ENCODE data around the gene SNX30.

SNX30 gene

DNA sequence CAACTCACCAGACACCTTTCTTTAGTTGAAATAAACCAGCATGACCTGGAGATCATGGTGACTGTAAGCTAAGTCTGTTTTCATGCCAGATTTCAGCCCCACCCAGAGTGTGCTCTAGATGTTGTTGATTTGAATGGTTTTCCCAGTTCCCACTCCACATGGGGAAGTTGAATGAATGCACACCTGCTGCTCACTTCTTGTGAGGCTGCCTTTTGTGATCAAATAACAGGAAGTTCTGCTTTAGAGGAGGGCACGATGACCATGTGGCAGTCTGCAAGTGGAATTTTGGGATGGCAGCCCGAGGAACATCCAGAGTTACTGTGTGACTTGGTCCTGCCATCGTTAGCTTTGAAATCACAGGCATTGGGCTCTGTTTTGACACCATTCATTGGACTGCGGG is 121.5 kb downstream of the SNX30 start:
- TF ChIP-seq, protein P1, sequence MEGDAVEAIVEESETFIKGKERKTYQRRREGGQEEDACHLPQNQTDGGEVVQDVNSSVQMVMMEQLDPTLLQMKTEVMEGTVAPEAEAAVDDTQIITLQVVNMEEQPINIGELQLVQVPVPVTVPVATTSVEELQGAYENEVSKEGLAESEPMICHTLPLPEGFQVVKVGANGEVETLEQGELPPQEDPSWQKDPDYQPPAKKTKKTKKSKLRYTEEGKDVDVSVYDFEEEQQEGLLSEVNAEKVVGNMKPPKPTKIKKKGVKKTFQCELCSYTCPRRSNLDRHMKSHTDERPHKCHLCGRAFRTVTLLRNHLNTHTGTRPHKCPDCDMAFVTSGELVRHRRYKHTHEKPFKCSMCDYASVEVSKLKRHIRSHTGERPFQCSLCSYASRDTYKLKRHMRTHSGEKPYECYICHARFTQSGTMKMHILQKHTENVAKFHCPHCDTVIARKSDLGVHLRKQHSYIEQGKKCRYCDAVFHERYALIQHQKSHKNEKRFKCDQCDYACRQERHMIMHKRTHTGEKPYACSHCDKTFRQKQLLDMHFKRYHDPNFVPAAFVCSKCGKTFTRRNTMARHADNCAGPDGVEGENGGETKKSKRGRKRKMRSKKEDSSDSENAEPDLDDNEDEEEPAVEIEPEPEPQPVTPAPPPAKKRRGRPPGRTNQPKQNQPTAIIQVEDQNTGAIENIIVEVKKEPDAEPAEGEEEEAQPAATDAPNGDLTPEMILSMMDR (IDR thresholded peaks at IDR 0.05; ENCODE audit: extremely low read depth, missing control alignments): no peak
- DNase-seq (ENCODE audit: low spot score): no peak

DNA sequence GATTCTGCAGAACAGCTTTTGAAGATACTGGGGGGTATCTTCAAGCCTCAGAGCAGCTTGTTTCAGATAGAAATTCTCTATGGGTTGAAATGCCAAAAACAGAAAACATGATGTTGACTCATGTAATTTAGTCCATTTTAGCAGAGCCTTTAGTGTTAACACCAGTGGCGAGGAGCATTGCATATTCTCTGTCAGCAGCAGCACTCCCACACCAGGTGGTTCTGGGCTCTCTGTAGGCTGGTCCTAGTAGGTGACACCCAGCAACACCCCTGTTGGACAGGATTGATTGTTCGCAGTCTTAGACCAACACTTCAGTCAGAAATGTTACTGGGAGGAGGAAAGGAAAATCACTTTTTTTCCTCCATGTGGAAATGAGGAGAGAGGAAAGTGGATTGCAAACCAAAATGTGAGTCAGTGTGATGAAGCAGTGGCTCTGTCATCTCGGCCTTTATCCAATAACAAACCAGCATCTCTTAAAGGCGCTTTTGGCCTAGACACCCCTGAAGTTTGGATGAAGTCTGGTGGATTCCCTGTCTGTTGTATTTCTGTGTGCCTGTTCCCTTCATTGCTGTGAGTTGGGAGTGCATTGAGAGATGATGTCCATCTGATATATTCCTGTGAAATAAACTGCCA is 123.3 kb downstream of the SNX30 start:
- TF ChIP-seq, protein P1 (IDR thresholded peaks at IDR 0.05; ENCODE audit: extremely low read depth, missing control alignments): no peak
- DNase-seq (ENCODE audit: low spot score): no peak

DNA sequence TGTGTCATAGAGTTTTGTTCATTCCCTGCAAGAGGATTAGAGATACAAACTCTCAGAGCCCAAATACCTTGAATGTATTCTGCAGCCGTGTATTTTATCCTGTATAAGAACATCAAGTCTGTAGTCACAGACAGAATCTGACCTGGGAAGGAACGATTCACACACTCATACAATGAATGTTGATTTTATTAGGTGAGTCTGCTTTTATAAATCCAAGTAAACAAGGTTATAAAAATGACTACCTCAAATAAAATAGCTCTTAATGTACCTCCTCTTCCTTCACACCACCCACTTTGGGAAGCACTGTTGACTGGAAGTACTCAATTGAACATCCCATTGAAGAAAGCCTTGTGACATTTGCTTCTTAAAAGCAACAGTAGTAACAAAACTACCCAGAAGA is 128.2 kb downstream of the SNX30 start:
- TF ChIP-seq, protein P1 (IDR thresholded peaks at IDR 0.05; ENCODE audit: extremely low read depth, missing control alignments): no peak
- DNase-seq (ENCODE audit: low spot score): no peak

DNA sequence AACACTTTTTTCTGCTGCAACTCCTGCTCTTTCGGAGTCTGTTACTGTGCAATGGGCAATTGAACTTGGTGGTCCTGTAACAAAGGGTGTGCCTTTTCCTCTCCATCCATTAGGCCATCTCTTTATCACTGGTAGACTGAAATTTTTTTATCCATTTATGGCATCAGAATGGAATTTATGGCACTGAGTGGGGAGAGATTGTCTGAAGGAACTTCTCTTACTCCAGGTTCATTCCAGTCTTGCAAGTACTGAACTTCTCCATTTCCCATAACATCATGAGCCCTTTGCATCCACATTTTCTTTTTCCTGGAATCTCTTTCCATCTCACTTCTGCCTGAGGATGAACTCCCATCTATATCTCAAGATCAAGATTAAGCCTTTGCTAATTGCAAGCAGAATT is 130.1 kb downstream of the SNX30 start:
- TF ChIP-seq, protein P1 (IDR thresholded peaks at IDR 0.05; ENCODE audit: extremely low read depth, missing control alignments): no peak
- no peak for DNase-seq (ENCODE audit: low spot score)

DNA sequence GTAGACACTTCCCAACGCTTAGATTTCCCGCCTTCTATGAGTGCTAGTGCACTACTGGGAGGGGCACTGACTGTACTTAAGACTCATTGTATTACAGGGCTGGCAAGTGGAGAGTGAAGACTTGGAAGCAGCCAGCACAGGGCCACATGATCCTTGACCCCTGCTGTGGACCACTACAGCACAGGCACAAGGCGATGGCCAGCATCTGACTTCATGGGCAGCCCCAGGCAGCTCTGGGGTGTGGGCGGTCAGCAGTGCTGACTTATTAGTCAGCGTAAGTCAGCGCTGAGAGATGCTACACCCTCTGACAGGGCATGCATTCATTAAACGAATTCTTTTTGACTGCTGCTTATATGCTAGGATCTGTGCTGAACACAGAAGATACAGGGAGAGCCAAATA is 130.8 kb downstream of the SNX30 start:
- DNase-seq (ENCODE audit: low spot score): no peak
- TF ChIP-seq, protein P1 (IDR thresholded peaks at IDR 0.05; ENCODE audit: extremely low read depth, missing control alignments): no peak

DNA sequence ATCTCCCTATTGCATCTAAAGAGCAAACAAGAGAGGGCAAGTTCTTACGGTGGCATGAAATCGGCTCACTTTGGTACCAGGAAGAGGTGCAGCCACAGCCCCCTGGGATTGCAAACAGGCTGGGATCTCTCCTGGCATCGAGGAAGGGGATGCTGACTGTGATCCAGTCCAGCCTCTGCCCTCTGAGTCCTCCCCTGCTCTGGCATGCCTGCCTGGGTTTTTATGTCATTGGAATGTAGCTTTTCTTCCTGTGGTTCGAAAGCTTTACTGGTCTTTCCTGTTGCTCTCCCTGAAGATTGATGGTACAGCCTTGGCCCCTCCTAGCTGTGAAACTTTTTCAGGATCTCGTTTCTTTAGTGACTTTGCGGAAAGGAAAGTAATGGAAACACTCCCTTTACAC is 133.5 kb downstream of the SNX30 start:
- TF ChIP-seq, protein P1 (IDR thresholded peaks at IDR 0.05; ENCODE audit: extremely low read depth, missing control alignments): no peak
- no peak for DNase-seq (ENCODE audit: low spot score)

DNA sequence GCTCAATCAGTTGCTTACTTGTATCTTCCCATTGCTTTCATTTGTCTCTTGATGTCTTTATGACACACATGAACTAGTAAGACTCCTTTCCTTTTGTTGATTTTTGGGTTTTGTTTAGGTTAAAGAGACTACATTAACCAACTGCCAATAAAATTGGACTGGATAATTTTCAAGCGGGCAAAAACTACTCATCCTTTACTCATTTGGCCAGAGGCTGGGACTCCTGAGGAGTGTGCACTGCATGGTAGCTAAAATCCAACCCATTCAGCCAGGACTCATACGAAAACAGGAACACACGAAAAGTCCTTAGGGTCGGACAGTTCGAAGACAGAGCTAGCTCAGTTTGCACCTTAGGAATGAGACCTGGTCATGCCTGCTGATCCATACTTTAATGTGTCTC is 134.2 kb downstream of the SNX30 start:
- DNase-seq (ENCODE audit: low spot score): no peak
- TF ChIP-seq, protein P1 (IDR thresholded peaks at IDR 0.05; ENCODE audit: extremely low read depth, missing control alignments): no peak
